ENCODE data around the gene SYNM.
"Not testable (repeated sequence)": the region's sequence is repeated elsewhere in the genome, so short reads cannot be mapped to it uniquely, and the experiment has no call there.

SYNM gene

GRCh38 chr15:99109555-99110021, 4.7 kb downstream of the SYNM start:
- no peak for DNase-seq

GRCh38 chr15:99110093-99110492, 5.2 kb downstream of the SYNM start:
- DNase-seq = no peak

- no peak for DNase-seq
Measured at GRCh38 chr15:99110581-99111320, 5.9 kb downstream of the SYNM start.

GRCh38 chr15:99111641-99112040, 6.8 kb downstream of the SYNM start:
- DNase-seq = not testable (repeated sequence)

GRCh38 chr15:99113547-99114271, 8.8 kb downstream of the SYNM start:
- no peak for DNase-seq

GRCh38 chr15:99114511-99115299, 9.8 kb downstream of the SYNM start:
- no peak for DNase-seq

GRCh38 chr15:99115300-99116215, 10.7 kb downstream of the SYNM start:
- DNase-seq = no peak

- DNase-seq = no peak
Measured at GRCh38 chr15:99117111-99117510, 12.2 kb downstream of the SYNM start.

- DNase-seq = no peak
Measured at GRCh38 chr15:99117563-99118257, 12.8 kb downstream of the SYNM start.

GRCh38 chr15:99118258-99118632, 13.4 kb downstream of the SYNM start:
- DNase-seq = no peak

- DNase-seq = no peak
Measured at GRCh38 chr15:99118801-99119546, 14.1 kb downstream of the SYNM start.

- DNase-seq = no peak
Measured at GRCh38 chr15:99120050-99120777, 15.3 kb downstream of the SYNM start.

- no peak for DNase-seq
Measured at GRCh38 chr15:99121207-99121606, 16.3 kb downstream of the SYNM start.

- no peak for DNase-seq
Measured at GRCh38 chr15:99121691-99122410, 17.0 kb downstream of the SYNM start.

- DNase-seq = no peak
Measured at GRCh38 chr15:99122831-99123712, 18.2 kb downstream of the SYNM start.

- no peak for DNase-seq
Measured at GRCh38 chr15:99123713-99124451, 19.0 kb downstream of the SYNM start.

- DNase-seq = no peak
Measured at GRCh38 chr15:99124641-99125040, 19.8 kb downstream of the SYNM start.

Measured in GF-D8 (cell line).